Sigmoid colon (tissue), 4 donors: Measurements from ENCODE around the gene RPAP3.

Experiments used
- CTCF ChIP-seq, 4 experiments: fragments of 450-650 bp in 3 of 4; fragments of 200-600 bp in 1 of 4; IDR thresholded peaks; one replicate each; pipeline ENCODE4 v1.5.1; 2016 to 2019; ENCODE audit warnings: antibody characterized with exemption in 4 of 4, mild to moderate bottlenecking in 3 of 4, moderate library complexity in 2 of 4
- POLR2AphosphoS5 ChIP-seq, 4 donors: sonication (generic); formaldehyde crosslinking; IDR thresholded peaks; one replicate each; pipeline ENCODE4 v1.6.1; 2017; ENCODE audit warnings: antibody characterized with exemption in 4 of 4

- TF ChIP-seq POLR2AphosphoS5 (IDR thresholded peaks at IDR 0.05) (peak in 1 of 4 donors; percentile 33), CTCF (IDR thresholded peaks at IDR 0.05) (no peak)
Measured at GRCh38 chr12:47753021-47754001, 47.5 kb upstream of the RPAP3 start.
